ENCODE measurements around the gene PWP2.
"Not testable (repeated sequence)": the region's sequence is repeated elsewhere in the genome, so short reads cannot be mapped to it uniquely, and the experiment has no call there.

Gene PWP2

GRCh38 chr21:44107026-44107501 lies at the start of gene PWP2:
PWP2 (plus strand) TSS chr21:44107399; CDS start chr21:44107417, 18 bp downstream.
- DNase-seq: not testable (repeated sequence)

GRCh38 chr21:44057960-44058651 lies 49.1 kb upstream of the PWP2 start:
- DNase-seq: no peak

- DNase-seq: no peak
Observed at GRCh38 chr21:44058652-44058964, 48.6 kb upstream of the PWP2 start.

- no peak for DNase-seq
Observed at GRCh38 chr21:44058981-44059380, 48.2 kb upstream of the PWP2 start.

GRCh38 chr21:44059710-44060109 lies 47.5 kb upstream of the PWP2 start:
- DNase-seq: no peak

GRCh38 chr21:44062380-44062779 lies 44.8 kb upstream of the PWP2 start:
- DNase-seq: no peak

- DNase-seq: no peak
Observed at GRCh38 chr21:44063151-44063912, 43.9 kb upstream of the PWP2 start.

- DNase-seq: no peak
Observed at GRCh38 chr21:44064852-44065403, 42.3 kb upstream of the PWP2 start.

- peak; percentile 11 for DNase-seq
Observed at GRCh38 chr21:44065428-44065827, 41.8 kb upstream of the PWP2 start.

DNA sequence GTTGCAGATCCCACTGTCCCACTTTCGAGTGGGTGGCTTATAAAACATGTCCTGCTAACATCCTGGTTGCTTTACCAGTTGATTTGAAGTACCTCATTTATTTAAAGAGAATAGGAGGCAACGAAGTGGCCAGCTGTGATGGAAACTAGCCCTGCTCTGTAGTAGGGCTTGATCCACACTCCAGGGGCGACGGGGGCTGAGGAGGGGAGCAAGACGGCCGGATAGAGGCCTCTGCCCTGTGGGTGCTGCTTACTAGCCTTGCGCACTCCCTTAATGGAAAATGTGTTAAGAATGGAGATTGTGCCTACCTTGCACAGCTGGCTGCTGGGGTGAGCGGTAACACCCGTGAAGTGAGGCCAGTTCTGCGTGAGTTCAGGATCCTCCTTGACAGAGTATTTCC lies 41.1 kb upstream of the PWP2 start:
- no peak for DNase-seq

DNA sequence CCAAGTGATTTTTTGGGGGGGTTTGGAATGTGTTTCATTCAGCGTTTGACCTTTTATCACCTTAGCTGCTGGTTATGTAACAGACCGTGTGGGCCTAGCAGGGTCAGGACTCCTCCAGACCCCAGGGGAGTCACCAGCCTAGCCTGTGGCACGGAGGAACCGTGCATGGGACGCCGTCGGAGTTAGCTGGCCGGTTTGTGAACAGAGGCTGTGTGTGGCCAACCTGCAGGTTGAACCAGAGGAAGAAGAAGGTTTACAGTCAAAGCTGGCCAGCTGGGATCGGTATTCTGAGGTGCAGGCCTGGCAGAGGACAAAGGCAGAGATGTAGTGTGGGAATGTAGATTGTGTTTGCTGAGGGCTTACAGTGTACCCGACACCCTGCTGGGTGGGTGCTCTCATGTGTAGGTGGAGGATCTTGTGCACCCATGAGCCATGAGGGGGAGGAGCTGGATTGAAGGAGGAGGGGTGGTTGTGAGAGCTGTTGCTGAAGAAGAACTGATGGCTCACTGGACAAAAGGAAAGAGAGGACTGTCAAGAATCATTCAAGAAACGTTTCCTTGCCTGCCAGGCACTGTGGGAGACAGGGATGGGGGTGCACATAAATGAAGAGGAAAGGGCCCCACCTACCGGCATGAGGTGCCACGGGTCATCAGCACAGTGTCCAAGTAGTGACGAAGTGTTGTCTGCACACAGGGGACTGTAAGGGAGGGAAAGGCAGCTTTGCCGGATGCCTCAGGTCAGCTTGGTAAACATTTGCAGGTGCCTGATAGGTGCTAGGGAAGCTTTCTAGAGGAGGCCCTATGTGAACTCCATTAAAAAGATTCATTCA lies 40.0 kb upstream of the PWP2 start:
- DNase-seq: no peak

DNA sequence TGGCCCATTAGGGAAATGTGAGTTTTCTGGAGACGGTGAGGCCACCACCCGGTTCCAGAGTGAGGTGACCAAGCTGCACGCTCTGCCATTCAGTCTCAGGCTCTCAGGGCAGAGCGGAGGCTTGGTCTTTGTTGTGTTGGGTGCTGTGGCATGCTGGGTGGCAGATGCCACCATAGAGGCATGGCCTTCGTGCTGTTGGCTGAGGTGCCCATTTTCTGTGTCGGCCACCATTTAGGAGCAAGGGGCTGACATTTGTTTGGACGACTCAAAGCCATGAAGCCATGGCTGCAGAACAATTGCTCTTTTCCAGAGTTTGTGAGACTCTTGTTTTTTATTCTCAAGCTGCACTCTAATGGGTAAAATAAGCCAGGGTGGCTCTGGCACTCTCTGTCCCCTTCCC lies 36.8 kb upstream of the PWP2 start:
- no peak for DNase-seq

GRCh38 chr21:44071359-44072104 lies 35.7 kb upstream of the PWP2 start:
- DNase-seq: no peak

GRCh38 chr21:44072111-44072510 lies 35.1 kb upstream of the PWP2 start:
- DNase-seq: no peak

DNA sequence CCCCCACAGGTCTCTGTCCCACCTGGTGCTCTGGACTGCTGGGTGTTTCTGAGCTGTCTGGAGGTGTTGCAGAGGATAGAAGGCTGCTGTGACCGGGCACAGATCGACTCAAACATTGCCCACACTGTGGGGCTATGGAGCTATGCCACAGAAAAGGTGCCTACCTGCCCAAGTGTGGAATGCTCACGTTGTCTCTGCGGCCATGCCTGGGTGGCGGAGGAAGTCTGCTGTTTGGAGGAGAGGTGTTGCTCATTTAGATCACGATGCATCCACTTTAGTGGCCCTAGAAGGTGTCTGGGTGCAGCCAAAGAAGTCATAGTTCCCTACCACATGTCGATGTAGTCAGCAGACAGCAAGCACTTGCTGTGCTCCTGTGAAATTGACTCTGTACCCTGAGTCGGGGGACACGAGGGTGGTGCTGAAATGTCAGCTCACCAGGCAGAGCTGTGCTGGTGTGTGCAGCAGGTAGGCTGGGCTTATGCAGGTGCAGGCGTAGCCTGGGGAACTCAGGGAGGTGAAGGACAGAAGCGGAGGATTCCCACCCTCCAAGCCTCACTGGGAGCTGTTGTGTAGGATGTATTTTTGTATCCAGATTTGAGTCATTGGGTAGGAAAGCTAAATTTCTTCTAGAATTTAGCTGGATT lies 32.8 kb upstream of the PWP2 start:
- no peak for DNase-seq

DNA sequence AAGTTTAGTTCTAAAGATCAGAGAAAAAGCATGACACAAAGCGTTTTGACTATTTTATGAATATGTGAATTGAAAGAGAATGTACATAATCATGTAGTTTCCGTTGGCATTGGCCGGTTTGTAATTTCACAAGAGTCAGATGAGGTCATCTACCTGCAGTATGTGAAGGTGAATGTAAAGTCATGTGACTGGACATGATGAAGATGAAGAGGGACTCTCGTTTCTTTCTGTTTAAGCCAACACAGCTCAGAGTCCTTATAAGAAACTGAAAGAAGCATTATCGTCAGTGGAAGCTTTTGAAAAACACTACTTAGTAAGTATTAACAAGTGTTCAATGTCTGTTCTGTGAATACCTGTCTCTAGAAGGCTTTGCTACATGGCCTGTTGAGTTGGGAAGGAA lies 30.9 kb upstream of the PWP2 start:
- DNase-seq: no peak

- DNase-seq: no peak
Observed at GRCh38 chr21:44078411-44078981, 28.7 kb upstream of the PWP2 start.

GRCh38 chr21:44079446-44079845 lies 27.8 kb upstream of the PWP2 start:
- DNase-seq: no peak

- no peak for DNase-seq
Observed at GRCh38 chr21:44079846-44080245, 27.4 kb upstream of the PWP2 start.

- no peak for DNase-seq
Observed at GRCh38 chr21:44082648-44083440, 24.4 kb upstream of the PWP2 start.

All from KG1 (cell line).